Kidney (tissue), 14 donors: ENCODE measurements around the gene SPSB4. TPM values are rescaled to one million over a fixed set of nuclear protein-coding genes. Genes with fewer than 3 reads are reported as not detected.

Source experiments
- DNase-seq, 5 donors: peaks; one replicate each; pipeline ENCODE4 v3.0.0-alpha.2; 2013 to 2020
- FAIRE-seq: peaks from 2 replicates; lab custom pipeline; 2012; peaks lifted over from hg19 to GRCh38; lab: Jason Lieb, UNC
- H3K27ac ChIP-seq, 2 donors: one replicate each; pipeline ENCODE4 v1.7.0; 2013; ENCODE audit warnings: low read depth in 2 of 2, low read length in 2 of 2, inconsistent platforms in 1 of 2
- H3K27me3 ChIP-seq: one replicate; pipeline ENCODE4 v1.7.1; 2013; ENCODE audit warnings: low read length, inconsistent platforms; ENCODE audit not compliant: control insufficient read depth, insufficient read depth
- H3K36me3 ChIP-seq, 3 donors: one replicate each; pipeline versions ENCODE4 v1.7.0 to v1.7.1; 2013; ENCODE audit warnings: low read length in 3 of 3, control low read depth in 1 of 3, inconsistent platforms in 1 of 3; ENCODE audit not compliant: insufficient read depth in 3 of 3, control insufficient read depth in 2 of 3
- H3K4me1 ChIP-seq, 3 donors: one replicate each; pipeline versions ENCODE4 v1.7.0 to v1.7.1; 2013; ENCODE audit warnings: low read length in 3 of 3, inconsistent platforms in 1 of 3, low read depth in 1 of 3; ENCODE audit not compliant: control insufficient read depth in 2 of 3, insufficient read depth in 2 of 3
- H3K4me3 ChIP-seq, 3 donors: one replicate each; pipeline versions ENCODE4 v1.7.0 to v1.8.1; 2013; ENCODE audit warnings: low read length in 3 of 3, control low read depth in 1 of 3, inconsistent platforms in 1 of 3
- H3K9ac ChIP-seq, 3 donors: one replicate each; pipeline versions ENCODE4 v1.7.0 to v1.7.1; 2013; ENCODE audit warnings: low read length in 3 of 3, control low read depth in 1 of 3, inconsistent platforms in 1 of 3
- H3K9me3 ChIP-seq, 3 donors: one replicate each; pipeline versions ENCODE4 v1.7.0 to v1.7.1; 2013; ENCODE audit warnings: low read length in 3 of 3, control low read depth in 1 of 3, inconsistent platforms in 1 of 3; ENCODE audit not compliant: control insufficient read depth in 2 of 3, insufficient read depth in 1 of 3
- CTCF ChIP-seq: IDR thresholded peaks from 3 replicates; pipeline ENCODE4 v1.5.1; 2012; ENCODE audit warnings: mild to moderate bottlenecking, moderate library complexity, borderline replicate concordance; ENCODE audit not compliant: insufficient read depth; ENCODE audit errors: extremely low read depth
- intact Hi-C: fragments of 100-400 bp; cut with DNase I; formaldehyde crosslinking; loops from one replicate; pipeline ENCODE4 v1.11.1; 2022
- polyA plus RNA-seq: library from polyadenylated mRNA; stranded (reverse); fragments of 350-450 nt; fragmentation: Illumina TruSeq; extraction: RNeasy Lipid Tissue Mini Kit (QIAGEN cat#74804); gene quantifications from one replicate; pipeline ENCODE4 v1.2.3, GENCODE V29; 2014; ENCODE audit warnings: low read depth, low replicate concordance; ENCODE audit not compliant: insufficient read depth
- total RNA-seq: library from RNA; stranded (reverse); fragmentation: NEBNext Ultra II Directional; extraction: Animal tissue kit (Norgen Biotek cat#: 25700); gene quantifications from one replicate; pipeline ENCODE4 v1.2.1, GENCODE V29; 2021
- donor health status: control.
- donor health status: control.
- donor health status: control.
- donor health status: control.
- donor health status: control.
- donor health status: DM: yes; HTN: yes; CAD: no.
- donor health status: Normal renal cell carcinoma (clear cell type).

The SPSB4 gene
- total and polyA plus RNA-seq, 2 donors from 2014 or later = 0.57 to 1.9 TPM

GRCh38 chr3:141176775-141177174 is 125.6 kb downstream of the SPSB4 start:
- H3K4me1 ChIP-seq = no peaks in the 10 kb centered on the region
- FAIRE-seq = no peak
- H3K27me3 ChIP-seq = no peaks in the 10 kb centered on the region
- DNase-seq = no peak
- H3K27ac ChIP-seq = no peak overlapping the region
- no peak overlapping the region for H3K4me3 ChIP-seq
- peaks cover 0 to 4% (median 0%) of the 10 kb centered on the region in 3 donors for H3K9me3 ChIP-seq
- no peak overlapping the region for H3K9ac ChIP-seq
- no peak for TF ChIP-seq CTCF
- intact Hi-C loops = no loop called here
- no peaks in the 10 kb centered on the region for H3K36me3 ChIP-seq

DNA sequence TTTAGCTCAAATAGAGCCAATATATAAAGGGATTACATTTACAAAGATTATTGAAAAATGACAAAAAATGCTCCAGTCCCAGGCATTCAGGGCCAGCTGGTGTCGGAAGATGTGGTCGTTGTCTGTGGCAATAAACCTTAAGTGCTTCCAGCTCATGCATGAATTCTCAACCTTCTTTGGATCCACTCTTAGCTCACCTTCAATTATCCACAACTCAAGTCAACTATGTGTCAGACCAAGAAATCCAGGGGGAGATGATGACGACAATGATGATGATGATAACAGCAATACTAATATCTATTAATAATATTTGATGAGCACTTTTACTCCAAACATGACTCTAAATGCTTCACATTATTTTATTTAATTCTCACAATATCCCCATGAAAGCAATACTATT is 126.9 kb downstream of the SPSB4 start:
- Histone ChIP-seq H3K36me3 (no peaks in the 10 kb centered on the region), H3K9ac (no peak overlapping the region), H3K9me3 (peaks cover 0 to 4% (median 0%) of the 10 kb centered on the region in 3 donors), H3K27me3 (no peaks in the 10 kb centered on the region), H3K4me3 (no peak overlapping the region), H3K4me1 (no peaks in the 10 kb centered on the region), H3K27ac (no peak overlapping the region)
- DNase-seq (no peak), FAIRE-seq (no peak)
- intact Hi-C loops = no loop called here
- TF ChIP-seq CTCF = no peak

- H3K4me3 ChIP-seq = no peak overlapping the region
- H3K4me1 ChIP-seq = no peaks in the 10 kb centered on the region
- no peaks in the 10 kb centered on the region for H3K27me3 ChIP-seq
- peaks cover 0 to 4% (median 0%) of the 10 kb centered on the region in 3 donors for H3K9me3 ChIP-seq
- no peaks in the 10 kb centered on the region for H3K36me3 ChIP-seq
- DNase-seq (no peak), FAIRE-seq (no peak)
- H3K9ac ChIP-seq = no peak overlapping the region
- intact Hi-C loops = no loop called here
- H3K27ac ChIP-seq = no peak overlapping the region
- no peak for TF ChIP-seq CTCF
These were observed 127.4 kb downstream of the SPSB4 start for GRCh38 chr3:141178551-141178950.

DNA sequence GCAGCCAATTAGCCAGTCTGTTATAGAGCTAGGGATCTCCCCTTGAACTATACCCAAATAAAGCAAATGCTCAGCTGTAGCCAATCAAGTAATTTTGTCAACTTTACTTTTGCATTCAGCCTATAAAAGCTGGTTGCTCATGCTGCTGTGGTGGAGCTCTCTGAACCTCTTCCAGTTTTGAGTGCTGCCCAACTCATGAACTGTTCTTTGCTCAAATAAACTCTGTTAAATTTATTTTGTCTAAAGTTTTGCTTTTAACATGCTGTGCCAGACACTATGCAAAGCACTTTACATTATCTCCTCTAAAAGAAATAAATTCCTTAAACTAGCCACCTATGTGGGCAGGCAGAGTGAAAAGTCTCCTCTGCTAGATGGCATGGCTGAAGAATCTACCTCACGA is 128.8 kb downstream of the SPSB4 start:
- no peak overlapping the region for H3K4me3 ChIP-seq
- FAIRE-seq (no peak), DNase-seq (no peak)
- no peaks in the 10 kb centered on the region for H3K36me3 ChIP-seq
- TF ChIP-seq CTCF = no peak
- no peak overlapping the region for H3K9ac ChIP-seq
- H3K9me3 ChIP-seq = peaks cover 0 to 4% (median 0%) of the 10 kb centered on the region in 3 donors
- no peaks in the 10 kb centered on the region for H3K4me1 ChIP-seq
- intact Hi-C loops = loop anchor here (10.0 kb wide), 1 partner anchor 165 kb away; no protein-coding TSS in a partner anchor
- H3K27me3 ChIP-seq = no peaks in the 10 kb centered on the region
- no peak overlapping the region for H3K27ac ChIP-seq
